Sigmoid colon (tissue), 3 donors: Measurements from ENCODE around the gene ASPN.

Experiments
- CTCF ChIP-seq, 4 experiments: fragments of 450-650 bp in 3 of 4; fragments of 200-600 bp in 1 of 4; IDR thresholded peaks; one replicate each; pipeline ENCODE4 v1.5.1; 2016 to 2019; ENCODE audit warnings: antibody characterized with exemption in 4 of 4, mild to moderate bottlenecking in 3 of 4, moderate library complexity in 2 of 4
- POLR2A ChIP-seq, 2 donors: fragments of 450-650 bp; IDR thresholded peaks; one replicate each; pipeline ENCODE4 v1.6.1; 2016; ENCODE audit warnings: antibody characterized with exemption in 2 of 2, mild to moderate bottlenecking in 2 of 2, moderate library complexity in 2 of 2

GRCh38 chr9:92530893-92531292 is 48.6 kb upstream of the ASPN start:
- TF ChIP-seq CTCF (IDR thresholded peaks at IDR 0.05) = no peak
- TF ChIP-seq POLR2A (IDR thresholded peaks at IDR 0.05) = no peak
